VCaP (cell line): ENCODE results near the gene ULBP1.
A peak's percentile ranks its signal among the peaks of the same experiment; 100 is the strongest.

ENCODE experiments used
- H3K27ac ChIP-seq: fragments of 450-650 bp; 2 replicates; pipeline ENCODE4 v1.5.1; 2017
- CTCF ChIP-seq: fragments of 450-650 bp; conservative IDR thresholded peaks from 2 replicates; pipeline ENCODE4 v1.5.1; 2017; ENCODE audit warnings: mild to moderate bottlenecking, moderate library complexity

ULBP1 gene

GRCh38 chr6:149929422-149929821, 34.3 kb upstream of the ULBP1 start:
- TF ChIP-seq CTCF, result peak; percentile 29
- H3K27ac ChIP-seq, result no peak overlapping the region

- TF ChIP-seq CTCF, result no peak
- H3K27ac ChIP-seq, result no peak overlapping the region
Measured at GRCh38 chr6:149931501-149931900, 32.2 kb upstream of the ULBP1 start.

- no peak for TF ChIP-seq CTCF
- H3K27ac ChIP-seq, result no peak overlapping the region
Measured at GRCh38 chr6:149933036-149933435, 30.7 kb upstream of the ULBP1 start.

- no peak overlapping the region for H3K27ac ChIP-seq
- no peak for TF ChIP-seq CTCF
Measured at GRCh38 chr6:149933461-149933860, 30.3 kb upstream of the ULBP1 start.

- TF ChIP-seq CTCF, result peak; percentile 76
- no peak overlapping the region for H3K27ac ChIP-seq
Measured at GRCh38 chr6:149934249-149935156, 29.2 kb upstream of the ULBP1 start.

GRCh38 chr6:149935246-149935645, 28.5 kb upstream of the ULBP1 start:
- TF ChIP-seq CTCF, result no peak
- H3K27ac ChIP-seq, result no peak overlapping the region

- no peak for TF ChIP-seq CTCF
- no peak overlapping the region for H3K27ac ChIP-seq
Measured at GRCh38 chr6:149935668-149936067, 28.1 kb upstream of the ULBP1 start.
